ENCODE measurements around the gene SNAP47. TPM values are rescaled to one million over a fixed set of nuclear protein-coding genes. Genes with fewer than 3 reads are reported as not detected.

SNAP47 gene
- total RNA-seq, 2 donors from 2014 or later: 34.0 to 35.3 TPM

GRCh38 chr1:227733751-227734545 is 1.3 kb upstream of the SNAP47 start:
- peak overlapping the region; percentile 84 for H3K27ac Mint-ChIP-seq
- no peaks in the 10 kb centered on the region for H3K27me3 Mint-ChIP-seq (ENCODE audit: low read depth)
- peaks cover 0 to 1% of the 10 kb centered on the region in 2 donors for H3K36me3 Mint-ChIP-seq (ENCODE audit: insufficient read depth in 2 of 2)
- DNase-seq (no peak), ATAC-seq (replicated peaks in 1 of 2) (no peak)
- H3K9me3 Mint-ChIP-seq: no peaks in the 10 kb centered on the region
- H3K4me3 Mint-ChIP-seq: peak overlapping the region; percentile 93 to 98
- peaks cover 48% of the 10 kb centered on the region for H3K4me1 Mint-ChIP-seq (ENCODE audit: low read depth)

GRCh38 chr1:227734546-227734855 is 734 bp upstream of the SNAP47 start:
- Mint-ChIP-seq H3K4me1 (ENCODE audit: low read depth) (peaks cover 44% of the 10 kb centered on the region), H3K4me3 (peak overlapping the region; percentile 93 to 98), H3K36me3 (ENCODE audit: insufficient read depth in 2 of 2) (peaks cover 0 to 1% of the 10 kb centered on the region in 2 donors), H3K9me3 (no peaks in the 10 kb centered on the region), H3K27ac (peak overlapping the region; percentile 84), H3K27me3 (ENCODE audit: low read depth) (no peaks in the 10 kb centered on the region)
- peak in 1 of 2 donors; percentile 1 for ATAC-seq (replicated peaks in 1 of 2)
- DNase-seq: peak in 1 of 2 donors; percentile 12

DNA sequence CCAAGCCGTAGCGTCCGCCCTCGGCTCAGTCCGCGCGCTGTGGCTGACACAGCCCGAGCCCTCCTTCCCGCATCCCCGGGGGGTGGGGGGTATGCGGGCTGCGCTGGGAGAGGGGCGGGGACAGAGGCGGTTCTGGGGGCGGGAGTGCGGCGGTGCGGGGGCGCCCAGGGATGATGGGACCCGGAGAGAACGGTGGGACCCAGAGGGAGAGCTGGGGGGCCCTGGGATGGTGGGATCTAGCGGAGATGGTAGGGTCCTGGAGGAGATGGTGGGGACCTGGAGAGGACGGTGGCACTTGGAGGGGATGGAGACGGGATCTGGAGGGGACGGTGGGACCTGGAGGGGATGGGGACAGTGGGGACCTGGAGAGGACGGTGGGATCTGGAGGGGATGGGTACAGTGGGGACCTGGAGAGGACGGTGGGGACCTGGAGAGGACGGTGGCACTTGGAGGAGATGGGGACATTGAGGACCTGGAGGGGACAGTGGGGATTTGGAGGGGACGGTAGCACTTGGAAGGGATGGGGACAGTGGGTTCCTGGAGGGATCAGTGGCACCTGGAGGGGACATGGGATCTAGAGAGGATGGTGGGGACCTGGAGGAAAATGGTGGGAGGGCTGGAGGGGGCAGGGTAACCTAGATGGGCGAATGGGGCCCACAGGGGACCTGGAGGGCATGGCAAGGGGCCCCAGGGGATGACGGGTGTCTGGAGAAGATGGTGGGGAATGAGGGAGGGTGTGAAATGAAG is 477 bp downstream of the SNAP47 start:
- Mint-ChIP-seq H3K4me1 (ENCODE audit: low read depth) (peaks cover 56% of the 10 kb centered on the region), H3K4me3 (peak overlapping the region; percentile 93 to 98), H3K27ac (peak overlapping the region; percentile 99), H3K36me3 (ENCODE audit: insufficient read depth in 2 of 2) (peaks cover 0 to 1% of the 10 kb centered on the region in 2 donors), H3K27me3 (ENCODE audit: low read depth) (no peaks in the 10 kb centered on the region), H3K9me3 (no peaks in the 10 kb centered on the region)
- DNase-seq (no peak), ATAC-seq (replicated peaks in 1 of 2) (no peak)

- DNase-seq (no peak), ATAC-seq (replicated peaks in 1 of 2) (no peak)
- Mint-ChIP-seq H3K27me3 (ENCODE audit: low read depth) (no peaks in the 10 kb centered on the region), H3K36me3 (ENCODE audit: insufficient read depth in 2 of 2) (peaks cover 0 to 1% of the 10 kb centered on the region in 2 donors), H3K9me3 (no peaks in the 10 kb centered on the region), H3K4me3 (peak overlapping the region; percentile 36 to 98), H3K27ac (peak overlapping the region; percentile 99), H3K4me1 (ENCODE audit: low read depth) (peaks cover 66% of the 10 kb centered on the region)
Measured at GRCh38 chr1:227736814-227737432, 1.7 kb downstream of the SNAP47 start.

DNA sequence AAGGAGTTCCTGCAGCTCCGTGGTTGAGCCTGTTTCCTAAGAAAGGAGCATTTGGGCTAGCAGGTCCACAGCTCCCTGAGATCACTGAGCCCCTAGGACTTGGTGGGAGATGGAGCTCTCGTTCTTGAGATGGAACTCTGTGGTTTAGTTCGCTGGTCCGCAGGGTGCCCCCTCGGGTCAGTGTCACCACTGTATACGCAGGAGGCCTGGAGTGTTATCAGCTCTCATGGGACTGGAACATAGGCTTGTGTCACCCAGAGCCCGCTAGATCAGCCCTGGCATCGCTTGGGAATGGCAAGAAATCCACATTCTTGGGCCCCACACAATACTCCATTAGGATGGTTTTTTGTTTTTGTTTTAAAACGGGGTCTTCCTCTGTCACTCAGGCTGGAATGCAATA is 3.6 kb downstream of the SNAP47 start:
- no peaks in the 10 kb centered on the region for H3K27me3 Mint-ChIP-seq (ENCODE audit: low read depth)
- H3K9me3 Mint-ChIP-seq: no peaks in the 10 kb centered on the region
- DNase-seq (no peak), ATAC-seq (replicated peaks in 1 of 2) (no peak)
- H3K27ac Mint-ChIP-seq: no peak overlapping the region
- peaks cover 58% of the 10 kb centered on the region for H3K4me1 Mint-ChIP-seq (ENCODE audit: low read depth)
- H3K4me3 Mint-ChIP-seq: no peak overlapping the region
- H3K36me3 Mint-ChIP-seq (ENCODE audit: insufficient read depth in 2 of 2): peaks cover 0 to 1% of the 10 kb centered on the region in 2 donors

- Mint-ChIP-seq H3K36me3 (ENCODE audit: insufficient read depth in 2 of 2) (peaks cover 0 to 1% of the 10 kb centered on the region in 2 donors), H3K27ac (no peak overlapping the region), H3K4me1 (ENCODE audit: low read depth) (peaks cover 54% of the 10 kb centered on the region), H3K4me3 (no peak overlapping the region), H3K27me3 (ENCODE audit: low read depth) (no peaks in the 10 kb centered on the region), H3K9me3 (no peaks in the 10 kb centered on the region)
- no peak for ATAC-seq (replicated peaks in 1 of 2)
- no peak for DNase-seq
Measured at GRCh38 chr1:227739636-227740035, 4.4 kb downstream of the SNAP47 start.

GRCh38 chr1:227740401-227740960 is 5.2 kb downstream of the SNAP47 start:
- Mint-ChIP-seq H3K4me1 (ENCODE audit: low read depth) (peaks cover 62% of the 10 kb centered on the region), H3K36me3 (ENCODE audit: insufficient read depth in 2 of 2) (peaks cover 0 to 1% of the 10 kb centered on the region in 2 donors), H3K4me3 (no peak overlapping the region), H3K27ac (no peak overlapping the region), H3K9me3 (no peaks in the 10 kb centered on the region), H3K27me3 (ENCODE audit: low read depth) (no peaks in the 10 kb centered on the region)
- DNase-seq (no peak), ATAC-seq (replicated peaks in 1 of 2) (no peak)

DNA sequence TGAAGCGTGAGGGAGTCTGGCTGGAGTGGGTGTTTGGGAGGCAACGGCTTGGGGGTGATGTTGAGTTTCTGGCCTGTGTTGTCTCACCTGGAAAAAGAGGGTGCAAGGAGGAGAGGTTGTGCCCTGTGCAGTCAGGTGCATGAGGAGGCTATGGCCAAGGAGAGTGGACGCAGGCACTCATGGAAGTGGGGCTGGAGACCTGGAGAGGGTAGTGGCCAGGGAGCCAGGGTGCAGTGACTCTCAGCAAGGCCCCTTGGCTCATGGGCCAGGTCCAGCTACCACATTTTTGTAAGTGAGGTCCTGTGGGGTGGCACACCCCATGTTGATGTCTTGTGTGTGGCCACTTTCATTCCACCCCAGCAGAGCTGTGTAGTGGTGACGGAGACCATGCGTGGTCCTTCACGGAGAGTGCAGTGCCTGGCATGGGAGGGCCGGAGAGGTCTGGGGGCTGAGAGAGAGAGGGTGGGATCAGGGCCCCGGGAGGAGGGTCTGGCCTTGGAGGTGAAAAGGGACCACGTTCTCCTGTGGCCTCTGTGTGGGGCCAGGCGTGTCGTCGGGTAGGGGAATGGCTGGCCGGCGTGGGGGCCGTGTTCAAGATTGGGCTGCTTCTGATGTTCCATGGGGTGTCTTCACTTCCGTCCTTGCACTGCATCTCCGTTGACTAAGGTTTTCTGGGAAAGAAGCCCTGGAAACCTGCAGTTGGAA is 6.1 kb downstream of the SNAP47 start:
- ATAC-seq (replicated peaks in 1 of 2) (no peak), DNase-seq (no peak)
- Mint-ChIP-seq H3K4me1 (ENCODE audit: low read depth) (peaks cover 56% of the 10 kb centered on the region), H3K4me3 (no peak overlapping the region), H3K27me3 (ENCODE audit: low read depth) (no peaks in the 10 kb centered on the region), H3K36me3 (ENCODE audit: insufficient read depth in 2 of 2) (no peaks in the 10 kb centered on the region), H3K9me3 (no peaks in the 10 kb centered on the region), H3K27ac (no peak overlapping the region)

- ATAC-seq (replicated peaks in 1 of 2): no peak
- Mint-ChIP-seq H3K4me3 (no peak overlapping the region), H3K27ac (no peak overlapping the region), H3K27me3 (ENCODE audit: low read depth) (no peaks in the 10 kb centered on the region), H3K36me3 (ENCODE audit: insufficient read depth in 2 of 2) (no peaks in the 10 kb centered on the region), H3K4me1 (ENCODE audit: low read depth) (peaks cover 41% of the 10 kb centered on the region), H3K9me3 (no peaks in the 10 kb centered on the region)
- no peak for DNase-seq
Measured at GRCh38 chr1:227742738-227743715, 7.8 kb downstream of the SNAP47 start.

GRCh38 chr1:227744668-227745067 is 9.4 kb downstream of the SNAP47 start:
- peaks cover 2% of the 10 kb centered on the region in 2 donors for H3K36me3 Mint-ChIP-seq (ENCODE audit: insufficient read depth in 2 of 2)
- H3K4me3 Mint-ChIP-seq: no peak overlapping the region
- H3K27me3 Mint-ChIP-seq (ENCODE audit: low read depth): no peaks in the 10 kb centered on the region
- no peaks in the 10 kb centered on the region for H3K9me3 Mint-ChIP-seq
- no peak for DNase-seq
- no peak for ATAC-seq (replicated peaks in 1 of 2)
- no peak overlapping the region for H3K27ac Mint-ChIP-seq
- H3K4me1 Mint-ChIP-seq (ENCODE audit: low read depth): peaks cover 33% of the 10 kb centered on the region

DNA sequence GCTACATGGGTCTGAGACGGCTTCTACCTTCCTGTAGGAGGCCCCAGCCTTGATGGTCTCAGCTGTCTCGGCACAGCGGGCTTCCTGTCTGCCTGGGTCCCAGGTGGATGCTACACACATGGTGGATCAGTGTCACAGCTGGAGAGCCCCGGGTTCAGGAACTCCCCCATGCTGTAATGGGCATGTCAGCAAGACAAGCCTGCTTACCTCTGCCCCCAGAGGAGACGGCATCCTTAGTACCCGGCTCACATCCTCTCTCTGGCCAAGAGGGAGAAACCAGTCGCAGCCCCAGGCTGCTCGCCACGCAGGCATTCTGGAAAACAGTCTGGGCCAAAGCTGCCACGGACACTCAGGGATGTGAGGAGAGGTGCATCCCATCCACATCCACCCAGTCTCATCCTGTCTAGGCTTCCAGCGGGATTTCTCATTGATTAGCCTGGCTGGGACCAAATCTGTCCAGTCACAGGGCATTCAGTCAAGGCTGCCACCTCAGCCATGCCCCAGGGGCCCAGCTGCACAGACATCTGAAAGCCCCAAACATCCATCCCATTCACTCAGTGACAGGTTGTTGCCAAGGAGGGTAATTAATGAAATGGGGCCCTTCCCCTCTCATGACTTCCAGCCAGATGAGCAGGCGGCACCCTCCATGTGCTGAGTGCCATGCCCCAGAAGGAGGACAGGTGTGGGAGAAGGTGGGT is 10.5 kb downstream of the SNAP47 start:
- no peak overlapping the region for H3K27ac Mint-ChIP-seq
- ATAC-seq (replicated peaks in 1 of 2): no peak
- peaks cover 23% of the 10 kb centered on the region for H3K4me1 Mint-ChIP-seq (ENCODE audit: low read depth)

More for the DNA sequence above, 10.5 kb downstream of the SNAP47 start:
- H3K27me3 Mint-ChIP-seq (ENCODE audit: low read depth): no peaks in the 10 kb centered on the region
- no peak for DNase-seq
- H3K4me3 Mint-ChIP-seq: no peak overlapping the region
- H3K36me3 Mint-ChIP-seq (ENCODE audit: insufficient read depth in 2 of 2): peaks cover 2 to 3% of the 10 kb centered on the region in 2 donors
- no peaks in the 10 kb centered on the region for H3K9me3 Mint-ChIP-seq

Data from activated T-cell treated with anti-CD3 and anti-CD28 coated beads, Interleukin-2, amount 50 U/mL, for 72 hours (primary cell).